ENCODE data around the gene NRG3. TPM values are rescaled to one million over a fixed set of nuclear protein-coding genes. Genes with fewer than 3 reads are reported as not detected.

Gene NRG3
- total and polyA plus RNA-seq, 2 donors (not counting 1 experiment from before 2014, with no cell fraction given), result 0.06 TPM; not detected in 1

- Histone ChIP-seq H4K20me1 (ENCODE audit: control insufficient read depth, insufficient read depth, low read length, poor library complexity, severe bottlenecking) (no peaks in the 10 kb centered on the region), H3K4me3 (ENCODE audit: control extremely low read depth in 1 of 5, extremely low read depth in 1 of 5, insufficient read depth in 1 of 5, low read depth in 2 of 5, low read length in 4 of 5) (no peak overlapping the region), H2AFZ (ENCODE audit: insufficient read depth, low read depth, low read length, poor library complexity, severe bottlenecking) (no peak overlapping the region), H3K4me2 (replicated peaks; ENCODE audit: low read depth, low read length, poor library complexity, severe bottlenecking) (no peak overlapping the region), H3K4me1 (ENCODE audit: control insufficient read depth in 2 of 2, insufficient read depth in 2 of 2, low read length in 2 of 2) (no peaks in the 10 kb centered on the region), H3K27me3 (replicated peaks in 1 of 4; ENCODE audit: control extremely low read depth in 1 of 4, control insufficient read depth in 3 of 4, insufficient read depth in 4 of 4, low read length in 3 of 4) (no peaks in the 10 kb centered on the region), H3K36me3 (replicated peaks in 1 of 2; ENCODE audit: control extremely low read depth in 1 of 2, control insufficient read depth in 1 of 2, extremely low read depth in 1 of 2, insufficient read depth in 2 of 2, low read length in 1 of 2) (no peaks in the 10 kb centered on the region), H3K79me2 (ENCODE audit: control insufficient read depth, insufficient read depth, low read length) (no peaks in the 10 kb centered on the region), H3K9me3 (ENCODE audit: control extremely low read depth in 1 of 3, control insufficient read depth in 2 of 3, insufficient read depth in 1 of 3, low read length in 2 of 3) (no peaks in the 10 kb centered on the region), H3K27ac (ENCODE audit: low read length in 2 of 2) (no peak overlapping the region), H3K9ac (ENCODE audit: low read length) (no peak overlapping the region)
- Mint-ChIP-seq H3K27ac (no peak overlapping the region), H3K9me3 (ENCODE audit: insufficient read depth) (no peaks in the 10 kb centered on the region), H3K27me3 (no peaks in the 10 kb centered on the region), H3K4me3 (no peak overlapping the region), H3K4me1 (no peaks in the 10 kb centered on the region)
- intact Hi-C loops (cut with micrococcal nuclease), result no loop called here
- ChIA-PET CTCF (no interaction called here), POLR2A (no interaction called here)
- no peak for ATAC-seq (ENCODE audit: low read depth)
- DNase-seq, result no peak
- TF ChIP-seq CTCF (IDR thresholded peaks at IDR 0.05) (no peak), EZH2 (IDR thresholded peaks at IDR 0.05; ENCODE audit: borderline replicate concordance, insufficient read depth, low read depth, low read length, poor library complexity, severe bottlenecking) (no peak)
- WGBS (ENCODE audit: insufficient coverage), result 100% methylated on average over 2 of the region's 2 CpGs
Measured at GRCh38 chr10:82242778-82243177, 367.8 kb downstream of the NRG3 start.

DNA sequence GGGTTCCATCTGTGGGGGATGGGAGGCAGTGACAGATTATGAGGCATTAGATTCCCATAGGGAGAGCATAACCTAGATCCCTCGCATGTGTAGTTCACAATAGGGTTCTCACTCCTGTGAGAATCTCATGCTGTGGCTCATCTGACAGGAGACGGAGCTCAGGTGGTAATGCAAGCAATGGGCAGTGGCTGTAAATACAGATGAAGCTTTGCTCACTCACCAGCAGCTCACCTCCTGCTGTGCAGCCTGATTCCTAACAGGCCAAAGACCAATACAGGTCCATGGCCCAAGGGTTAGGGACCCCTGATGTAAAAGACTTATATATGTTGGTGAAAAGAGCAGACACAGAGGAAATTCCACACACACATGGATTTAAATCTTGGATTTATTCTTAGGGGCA is 370.2 kb downstream of the NRG3 start:
- H3K4me1 ChIP-seq (ENCODE audit: control insufficient read depth in 2 of 2, insufficient read depth in 2 of 2, low read length in 2 of 2), result no peaks in the 10 kb centered on the region
- no peaks in the 10 kb centered on the region for H3K4me1 Mint-ChIP-seq

More for the DNA sequence above, 370.2 kb downstream of the NRG3 start:
- no peak overlapping the region for H3K4me3 ChIP-seq (ENCODE audit: control extremely low read depth in 1 of 5, extremely low read depth in 1 of 5, insufficient read depth in 1 of 5, low read depth in 2 of 5, low read length in 4 of 5)
- no peaks in the 10 kb centered on the region for H3K27me3 ChIP-seq (replicated peaks in 1 of 4; ENCODE audit: control extremely low read depth in 1 of 4, control insufficient read depth in 3 of 4, insufficient read depth in 4 of 4, low read length in 3 of 4)
- no peak overlapping the region for H2AFZ ChIP-seq (ENCODE audit: insufficient read depth, low read depth, low read length, poor library complexity, severe bottlenecking)
- no peaks in the 10 kb centered on the region for H3K9me3 ChIP-seq (ENCODE audit: control extremely low read depth in 1 of 3, control insufficient read depth in 2 of 3, insufficient read depth in 1 of 3, low read length in 2 of 3)
- Mint-ChIP-seq H3K27ac (no peak overlapping the region), H3K27me3 (no peaks in the 10 kb centered on the region), H3K9me3 (ENCODE audit: insufficient read depth) (no peaks in the 10 kb centered on the region), H3K4me3 (no peak overlapping the region)
- WGBS (ENCODE audit: insufficient coverage), result 75% methylated on average over 1 of the region's 2 CpGs
- intact Hi-C loops (cut with micrococcal nuclease), result no loop called here
- H3K36me3 ChIP-seq (replicated peaks in 1 of 2; ENCODE audit: control extremely low read depth in 1 of 2, control insufficient read depth in 1 of 2, extremely low read depth in 1 of 2, insufficient read depth in 2 of 2, low read length in 1 of 2), result no peaks in the 10 kb centered on the region
- H3K9ac ChIP-seq (ENCODE audit: low read length), result no peak overlapping the region
- TF ChIP-seq EZH2 (IDR thresholded peaks at IDR 0.05; ENCODE audit: borderline replicate concordance, insufficient read depth, low read depth, low read length, poor library complexity, severe bottlenecking), result no peak
- TF ChIP-seq CTCF (IDR thresholded peaks at IDR 0.05), result no peak
- no peak overlapping the region for H3K27ac ChIP-seq (ENCODE audit: low read length in 2 of 2)
- CTCF ChIA-PET, result no interaction called here
- no peak for ATAC-seq (ENCODE audit: low read depth)
- POLR2A ChIA-PET, result no interaction called here
- no peaks in the 10 kb centered on the region for H4K20me1 ChIP-seq (ENCODE audit: control insufficient read depth, insufficient read depth, low read length, poor library complexity, severe bottlenecking)
- no peak overlapping the region for H3K4me2 ChIP-seq (replicated peaks; ENCODE audit: low read depth, low read length, poor library complexity, severe bottlenecking)
- no peaks in the 10 kb centered on the region for H3K79me2 ChIP-seq (ENCODE audit: control insufficient read depth, insufficient read depth, low read length)
- no peak for DNase-seq
